ENCODE data around the gene AKT3.

DNA sequence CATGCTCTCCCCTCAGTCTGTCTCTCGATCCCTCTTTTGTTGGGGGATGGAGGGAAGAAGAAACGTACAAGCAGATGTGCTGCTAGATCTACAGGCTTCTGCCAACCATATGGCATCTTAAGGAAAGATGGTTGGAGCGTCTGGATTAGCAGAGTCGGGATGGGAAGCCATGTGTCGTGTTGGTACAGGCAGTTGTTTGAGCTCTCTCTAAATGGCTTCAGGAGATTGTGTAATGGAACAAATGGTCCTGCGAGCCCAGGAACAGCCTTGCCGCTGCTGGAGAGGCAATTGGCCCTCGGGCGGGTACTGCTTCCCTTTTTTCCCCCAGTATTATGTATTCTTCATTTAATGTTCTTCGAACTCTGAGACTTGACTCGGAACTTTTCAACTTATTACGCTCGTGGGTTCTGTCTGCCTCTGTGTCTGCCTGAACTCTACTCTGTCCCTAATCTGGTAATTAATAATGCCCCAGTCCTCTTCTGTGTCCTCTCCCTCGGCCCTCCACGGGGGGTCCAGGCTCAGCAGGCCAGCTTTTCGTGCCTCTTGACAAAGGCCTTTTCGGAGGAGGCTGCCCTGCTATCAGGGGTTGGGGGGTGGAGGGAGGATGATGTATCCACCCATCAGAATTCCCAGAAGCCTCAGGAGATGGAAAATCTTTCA lies 378.9 kb downstream of the AKT3 start:
- TF ChIP-seq POLR2AphosphoS5 (IDR thresholded peaks at IDR 0.05; ENCODE audit: low read depth, low read length) (no peak), TAF1 (IDR thresholded peaks at IDR 0.05; ENCODE audit: low read depth, low read length) (no peak), SPI1 (IDR thresholded peaks at IDR 0.05; ENCODE audit: low read depth, low read length) (no peak)

All from GM12891 (cell line).